Activated T-cell treated with anti-CD3 and anti-CD28 coated beads for 4 hours (primary cell): ENCODE measurements around the gene MED23.

Experiments used
- DNase-seq: peaks from one replicate; pipeline ENCODE4 v3.0.0-alpha.2; 2020

The MED23 gene, protein sequence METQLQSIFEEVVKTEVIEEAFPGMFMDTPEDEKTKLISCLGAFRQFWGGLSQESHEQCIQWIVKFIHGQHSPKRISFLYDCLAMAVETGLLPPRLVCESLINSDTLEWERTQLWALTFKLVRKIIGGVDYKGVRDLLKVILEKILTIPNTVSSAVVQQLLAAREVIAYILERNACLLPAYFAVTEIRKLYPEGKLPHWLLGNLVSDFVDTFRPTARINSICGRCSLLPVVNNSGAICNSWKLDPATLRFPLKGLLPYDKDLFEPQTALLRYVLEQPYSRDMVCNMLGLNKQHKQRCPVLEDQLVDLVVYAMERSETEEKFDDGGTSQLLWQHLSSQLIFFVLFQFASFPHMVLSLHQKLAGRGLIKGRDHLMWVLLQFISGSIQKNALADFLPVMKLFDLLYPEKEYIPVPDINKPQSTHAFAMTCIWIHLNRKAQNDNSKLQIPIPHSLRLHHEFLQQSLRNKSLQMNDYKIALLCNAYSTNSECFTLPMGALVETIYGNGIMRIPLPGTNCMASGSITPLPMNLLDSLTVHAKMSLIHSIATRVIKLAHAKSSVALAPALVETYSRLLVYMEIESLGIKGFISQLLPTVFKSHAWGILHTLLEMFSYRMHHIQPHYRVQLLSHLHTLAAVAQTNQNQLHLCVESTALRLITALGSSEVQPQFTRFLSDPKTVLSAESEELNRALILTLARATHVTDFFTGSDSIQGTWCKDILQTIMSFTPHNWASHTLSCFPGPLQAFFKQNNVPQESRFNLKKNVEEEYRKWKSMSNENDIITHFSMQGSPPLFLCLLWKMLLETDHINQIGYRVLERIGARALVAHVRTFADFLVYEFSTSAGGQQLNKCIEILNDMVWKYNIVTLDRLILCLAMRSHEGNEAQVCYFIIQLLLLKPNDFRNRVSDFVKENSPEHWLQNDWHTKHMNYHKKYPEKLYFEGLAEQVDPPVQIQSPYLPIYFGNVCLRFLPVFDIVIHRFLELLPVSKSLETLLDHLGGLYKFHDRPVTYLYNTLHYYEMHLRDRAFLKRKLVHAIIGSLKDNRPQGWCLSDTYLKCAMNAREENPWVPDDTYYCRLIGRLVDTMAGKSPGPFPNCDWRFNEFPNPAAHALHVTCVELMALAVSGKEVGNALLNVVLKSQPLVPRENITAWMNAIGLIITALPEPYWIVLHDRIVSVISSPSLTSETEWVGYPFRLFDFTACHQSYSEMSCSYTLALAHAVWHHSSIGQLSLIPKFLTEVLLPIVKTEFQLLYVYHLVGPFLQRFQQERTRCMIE (N-terminal part only)

DNA sequence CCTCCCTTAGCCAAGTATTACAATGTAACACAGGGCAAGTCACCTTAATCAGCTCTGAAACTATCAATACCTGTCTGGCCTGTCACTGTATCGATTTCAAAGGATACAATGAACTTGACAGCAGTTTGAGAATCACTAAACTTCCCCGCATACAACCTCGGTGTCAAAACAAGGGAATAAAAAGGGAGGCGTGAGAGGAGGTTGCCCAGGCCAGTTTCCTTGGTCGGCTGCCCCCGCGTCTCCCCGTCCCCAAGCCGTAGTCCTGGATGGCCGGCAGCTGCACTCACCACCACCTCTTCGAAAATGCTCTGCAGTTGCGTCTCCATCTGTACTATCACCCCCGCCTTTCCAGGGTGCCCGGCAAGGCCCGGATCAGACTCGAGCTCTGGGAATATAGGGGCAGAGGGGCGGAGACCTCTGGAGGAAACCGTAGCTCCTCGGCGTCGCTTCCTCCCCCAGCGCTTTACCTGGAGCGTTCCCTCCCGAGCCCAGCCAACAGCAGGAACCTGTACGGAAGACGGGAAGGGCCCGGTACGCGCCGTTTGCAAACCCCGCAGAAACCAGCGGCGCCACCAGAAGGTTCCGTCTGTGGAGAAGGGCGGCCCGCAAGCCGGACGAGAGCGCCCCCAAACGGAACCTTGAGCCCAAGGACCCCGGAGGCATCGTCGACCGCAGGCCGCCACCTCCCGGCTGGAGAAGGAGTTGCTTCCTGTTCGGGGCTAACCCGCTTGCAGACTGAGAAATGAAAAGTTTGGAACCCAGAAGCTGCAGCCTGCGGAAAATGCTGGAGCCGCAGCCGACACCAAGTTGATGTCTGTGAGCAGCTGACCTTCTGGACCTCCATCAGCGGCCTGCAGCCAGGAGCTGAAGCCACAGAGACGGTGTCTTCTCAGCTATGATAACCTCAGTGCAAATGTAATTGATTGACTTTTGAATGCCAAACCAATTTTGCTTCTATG is at the start of gene MED23:
Gene MED23, minus strand, starts transcription at position 519 of the 959 bp plus-strand sequence. Its CDS starts 193 bp downstream, at position 326.
- peak; percentile 95 for DNase-seq

DNA sequence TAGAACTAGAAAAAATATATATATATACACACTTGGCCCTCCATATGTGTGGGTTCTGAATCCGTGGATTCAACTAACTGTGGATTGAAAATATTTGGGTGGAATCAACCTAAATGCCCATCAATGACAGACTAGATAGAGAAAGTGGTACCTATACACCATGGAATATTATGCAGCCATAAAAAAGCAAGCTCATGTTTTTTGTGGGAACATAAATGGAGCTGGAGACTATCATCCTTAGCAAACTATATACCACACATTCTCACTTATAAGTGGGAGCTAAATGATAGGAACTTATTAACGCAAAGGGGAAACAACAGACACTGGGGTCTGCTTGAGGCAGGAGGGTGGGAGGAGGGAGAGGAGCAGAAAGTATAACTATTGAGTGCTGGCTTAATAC is 45.1 kb upstream of the MED23 start:
- no peak for DNase-seq

DNA sequence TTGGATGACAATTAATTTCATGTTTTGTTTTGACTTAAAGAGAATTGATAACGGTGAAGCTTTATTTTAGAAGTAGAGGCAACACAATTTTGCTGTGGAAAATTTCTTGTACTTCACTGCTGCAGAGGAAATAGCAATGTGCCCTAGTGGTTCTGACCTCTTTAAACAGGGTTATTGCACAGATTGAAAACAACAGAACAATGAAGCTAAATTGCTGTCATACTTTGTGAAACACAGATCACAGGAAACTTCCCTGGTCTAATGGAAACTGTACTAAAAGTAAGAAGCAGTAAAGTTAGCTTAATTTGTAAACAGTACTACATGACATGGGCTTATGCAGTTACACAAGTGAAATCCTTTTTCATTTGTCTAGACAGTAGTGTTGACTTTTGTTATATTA is 41.8 kb upstream of the MED23 start:
- no peak for DNase-seq

DNA sequence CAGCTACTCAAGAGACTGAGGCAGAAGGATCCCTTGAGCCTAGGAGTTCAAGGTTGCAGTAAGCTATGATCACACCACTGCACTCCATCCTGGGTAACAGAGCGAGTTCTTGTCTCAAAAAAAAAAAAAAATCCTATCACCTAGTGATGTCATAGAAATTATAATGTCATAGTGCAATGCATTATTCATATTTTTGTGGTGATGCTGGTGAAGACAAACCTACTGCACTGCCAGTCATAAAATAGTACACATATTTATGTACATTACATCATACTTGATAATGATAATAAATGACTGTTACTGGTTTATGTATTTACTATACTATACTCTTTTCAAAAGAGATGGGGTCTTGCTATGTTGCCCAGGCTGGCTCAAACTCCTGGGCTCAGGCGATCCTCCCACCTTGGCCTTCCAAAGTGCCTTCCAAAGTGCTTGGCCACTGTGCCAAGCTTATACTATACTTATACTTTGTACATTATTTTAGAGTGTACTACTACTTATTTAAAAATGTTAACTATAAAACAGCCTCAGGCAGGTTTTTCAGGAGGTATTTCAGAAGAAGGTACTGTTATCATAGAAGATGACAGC is 35.6 kb upstream of the MED23 start:
- DNase-seq, result no peak

DNA sequence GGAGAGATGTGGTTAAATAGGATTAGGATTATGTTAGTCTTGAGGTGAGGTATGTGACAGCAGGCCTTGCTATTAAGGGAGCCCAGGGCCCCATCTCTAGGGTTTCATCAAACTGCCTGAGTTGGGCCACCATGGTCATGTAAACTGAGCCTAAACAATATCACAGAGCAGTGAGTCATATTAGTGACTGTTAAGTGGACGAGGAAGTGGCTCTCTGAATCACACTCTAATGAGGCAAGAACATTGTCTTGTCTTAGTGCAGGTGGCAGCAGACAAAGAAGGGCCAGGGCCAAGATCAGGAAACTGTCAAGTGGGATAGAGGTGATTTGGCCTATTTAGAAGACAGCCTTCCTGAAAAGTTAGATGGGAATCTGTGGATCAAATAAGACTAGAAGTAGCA is 32.2 kb upstream of the MED23 start:
- DNase-seq, result no peak

DNA sequence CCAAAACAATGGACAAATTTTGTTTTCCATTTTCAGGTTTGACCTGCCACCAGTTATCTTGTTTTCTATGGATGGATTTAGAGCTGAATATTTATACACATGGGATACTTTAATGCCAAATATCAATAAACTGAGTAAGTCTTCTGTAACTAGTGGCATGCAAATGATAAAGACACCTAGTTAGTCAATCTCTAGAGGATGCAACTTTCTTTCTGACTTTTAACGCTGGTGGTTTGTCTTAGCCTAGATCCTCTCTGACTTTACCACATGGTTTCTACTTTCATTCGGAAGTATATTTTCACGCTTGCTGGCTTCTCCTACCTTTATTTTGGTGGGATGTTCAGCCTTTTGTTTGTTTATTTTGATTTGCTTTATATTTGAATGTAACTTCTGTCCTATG is 30.2 kb upstream of the MED23 start:
- DNase-seq, result no peak

DNA sequence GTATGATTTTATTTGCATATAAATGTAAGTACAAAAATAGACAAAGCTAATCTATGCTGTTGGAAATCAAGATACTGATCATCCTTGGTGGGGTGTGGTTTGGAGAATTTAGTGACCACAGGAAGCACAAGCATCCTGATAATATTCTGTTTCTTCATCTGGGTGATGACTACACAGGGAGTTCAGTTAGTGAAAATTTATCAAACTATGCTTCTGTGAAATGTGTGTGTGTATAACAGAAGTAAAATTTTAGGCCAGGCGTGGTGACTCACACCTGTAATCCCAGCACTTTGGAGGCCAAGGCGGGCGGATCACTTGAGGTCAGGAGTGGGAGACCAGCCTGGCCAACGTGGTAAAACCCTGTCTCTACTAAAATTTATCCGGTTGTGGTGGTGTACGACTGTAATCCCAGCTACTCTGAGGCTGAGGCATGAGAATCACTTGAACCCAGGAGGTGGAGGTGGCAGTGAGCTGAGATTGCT is 29.6 kb upstream of the MED23 start:
- DNase-seq, result no peak

DNA sequence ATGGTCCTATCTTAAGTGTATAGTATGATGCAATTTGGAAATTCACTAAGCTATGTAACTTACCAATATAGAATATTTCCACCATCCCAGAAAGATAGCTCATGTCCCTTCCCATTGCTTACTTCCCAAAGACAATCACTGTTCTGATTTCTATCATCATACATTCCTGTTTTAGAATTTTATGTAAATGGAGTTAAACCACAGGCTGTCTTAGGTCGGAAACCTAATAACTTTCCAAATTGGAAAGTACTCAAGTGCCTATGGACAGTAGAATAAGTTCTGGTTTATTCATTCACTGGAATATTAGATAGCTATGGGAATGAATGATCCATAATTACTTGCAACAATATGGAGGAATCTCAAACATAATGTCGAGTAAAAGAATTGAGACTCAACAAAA is 29.2 kb upstream of the MED23 start:
- no peak for DNase-seq

DNA sequence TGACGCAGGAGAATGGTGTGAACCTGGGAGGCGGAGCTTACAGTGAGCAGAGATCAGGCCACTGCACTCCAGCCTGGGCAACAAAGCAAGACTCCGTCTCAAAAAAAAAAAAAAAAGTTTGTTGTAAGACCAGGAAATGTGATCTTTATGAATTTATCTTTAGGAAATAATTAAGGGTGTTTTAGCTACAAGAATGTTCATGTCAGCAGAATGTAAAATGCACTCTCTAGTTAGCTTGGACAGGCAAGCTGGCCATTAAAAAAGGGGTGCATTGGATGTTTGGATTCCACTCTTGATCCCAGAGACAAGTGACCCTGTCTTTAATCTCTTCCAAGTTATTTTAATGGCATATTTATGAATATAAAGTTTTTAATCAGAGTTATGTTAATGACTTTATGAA is 28.6 kb upstream of the MED23 start:
- no peak for DNase-seq

DNA sequence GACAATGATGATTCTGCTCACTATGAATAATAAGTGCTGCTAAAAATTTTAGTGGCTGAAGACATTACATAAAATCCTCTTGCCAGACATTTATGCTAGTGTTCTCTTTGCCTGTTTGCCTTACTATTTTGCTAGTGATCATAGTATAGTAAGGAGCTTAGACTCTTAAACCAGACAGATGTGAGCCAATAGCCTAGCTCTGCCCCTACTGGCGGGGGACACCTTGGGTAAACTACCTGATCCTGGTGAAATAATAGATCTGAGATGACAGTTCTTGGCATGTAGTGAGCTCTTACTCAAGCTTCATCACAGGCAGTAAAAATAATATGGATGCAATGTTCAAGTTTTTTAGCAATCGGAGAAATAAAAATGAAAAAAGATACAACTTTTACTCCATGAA is 27.9 kb upstream of the MED23 start:
- no peak for DNase-seq

DNA sequence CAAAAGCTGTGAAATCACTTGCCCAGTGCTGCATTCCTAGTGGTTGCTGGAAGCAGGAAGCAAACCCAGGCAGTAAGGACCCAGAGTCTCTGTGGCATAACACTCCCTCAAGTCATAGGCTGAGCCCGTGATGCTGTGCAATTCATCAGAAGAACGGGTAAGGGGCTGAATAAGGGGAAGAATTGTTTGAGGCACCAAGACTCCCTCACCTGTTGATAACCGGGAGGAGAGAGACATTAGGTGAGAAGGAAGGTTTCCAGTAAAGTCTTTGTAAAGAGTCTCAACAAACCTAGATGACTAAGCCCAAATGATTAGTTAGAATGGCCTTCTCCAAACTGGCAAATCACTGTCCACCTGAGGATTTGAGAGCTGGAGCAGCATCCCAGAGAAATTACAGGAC is 27.3 kb upstream of the MED23 start:
- no peak for DNase-seq

DNA sequence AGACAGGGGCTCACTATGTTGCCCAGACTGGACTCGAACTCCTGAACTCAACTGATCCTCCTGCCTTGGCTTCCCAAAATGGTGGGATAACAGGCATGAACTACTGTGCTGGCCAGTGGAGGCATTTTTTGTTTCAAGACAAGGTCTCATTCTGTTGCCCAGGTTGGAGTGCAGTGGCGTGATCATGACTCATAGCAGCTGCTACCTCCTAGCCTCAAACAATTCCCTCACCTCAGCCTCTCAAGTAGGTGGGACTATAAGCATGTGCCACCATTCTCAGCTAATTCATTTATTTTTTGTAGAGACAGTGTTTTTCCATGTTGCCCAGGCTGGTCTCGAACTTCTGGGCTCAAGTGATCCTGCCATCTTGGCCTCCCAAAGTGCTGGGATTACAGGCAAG is 26.3 kb upstream of the MED23 start:
- DNase-seq, result no peak

DNA sequence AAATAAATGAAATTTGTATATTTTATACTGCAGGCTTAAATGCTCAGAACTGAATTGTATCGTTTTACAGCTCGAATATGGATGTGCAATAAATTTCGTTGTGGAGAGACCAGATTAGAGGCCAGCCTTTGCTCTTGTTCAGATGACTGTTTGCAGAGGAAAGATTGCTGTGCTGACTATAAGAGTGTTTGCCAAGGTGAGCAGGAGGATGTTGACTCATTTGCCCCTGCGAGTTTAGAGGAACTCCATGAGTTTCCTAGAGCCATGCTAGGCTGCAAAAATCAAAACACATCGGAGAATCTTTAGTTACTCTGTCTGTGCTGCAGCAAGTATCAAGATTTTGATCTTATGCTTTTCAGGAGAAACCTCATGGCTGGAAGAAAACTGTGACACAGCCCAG is 24.4 kb upstream of the MED23 start:
- DNase-seq, result no peak

DNA sequence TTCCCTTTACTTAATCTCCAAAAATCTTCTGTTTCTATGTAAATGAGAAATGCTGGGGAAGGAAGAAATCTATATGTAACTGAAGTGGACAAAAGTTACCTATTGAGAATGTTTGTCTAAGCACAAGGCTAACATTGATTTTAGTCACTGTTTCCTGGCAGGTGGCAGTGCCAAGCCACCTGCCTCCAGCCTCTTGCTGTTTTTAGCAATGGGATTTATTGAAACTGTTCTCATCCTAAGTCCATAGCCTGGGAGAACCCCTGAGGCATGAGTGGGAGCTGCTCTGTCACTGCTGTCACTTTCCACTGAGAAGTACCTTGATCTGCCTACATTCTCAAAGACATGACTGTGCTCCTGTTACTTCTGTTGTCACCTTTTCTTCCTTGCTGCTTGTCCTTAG is 23.7 kb upstream of the MED23 start:
- no peak for DNase-seq

DNA sequence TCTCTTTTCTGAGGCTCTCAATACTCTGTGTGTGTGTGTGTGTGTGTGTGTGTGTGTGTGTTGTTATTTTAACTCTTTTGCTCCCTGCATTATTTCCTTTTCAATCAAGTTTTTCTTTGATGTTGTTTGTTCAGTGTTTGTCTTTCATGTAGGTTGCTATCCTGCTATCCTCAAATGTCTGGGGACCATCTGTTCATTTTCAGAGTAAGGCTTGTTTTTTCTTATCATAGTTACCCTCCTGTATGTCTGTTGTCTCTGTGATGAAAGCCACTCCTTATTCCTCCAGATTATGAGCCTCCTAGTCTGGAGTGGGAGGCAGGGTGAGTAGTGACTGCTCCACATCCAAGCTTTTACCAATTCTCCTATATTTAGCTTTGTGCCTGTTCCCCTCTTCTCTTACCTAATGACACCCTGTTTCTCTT is 18.2 kb upstream of the MED23 start:
- no peak for DNase-seq

DNA sequence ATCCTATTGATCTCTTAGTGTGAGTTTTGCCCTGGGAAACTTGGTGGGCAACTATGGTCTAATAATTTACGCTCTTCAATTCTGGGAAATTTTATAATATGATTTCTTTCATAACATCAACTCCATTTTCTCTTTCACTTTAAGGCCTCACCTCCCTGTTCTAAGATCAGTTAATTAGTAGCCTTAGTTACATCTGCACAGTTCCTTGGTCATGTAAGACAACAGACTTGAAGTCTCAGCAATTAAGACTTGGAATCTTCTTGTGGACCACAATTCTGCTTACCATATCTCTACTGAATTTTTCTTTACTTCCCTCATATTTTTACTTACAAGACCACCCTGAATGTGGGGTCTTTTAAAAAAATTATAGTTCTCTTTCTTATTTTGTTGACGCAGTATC is 17.8 kb upstream of the MED23 start:
- no peak for DNase-seq

DNA sequence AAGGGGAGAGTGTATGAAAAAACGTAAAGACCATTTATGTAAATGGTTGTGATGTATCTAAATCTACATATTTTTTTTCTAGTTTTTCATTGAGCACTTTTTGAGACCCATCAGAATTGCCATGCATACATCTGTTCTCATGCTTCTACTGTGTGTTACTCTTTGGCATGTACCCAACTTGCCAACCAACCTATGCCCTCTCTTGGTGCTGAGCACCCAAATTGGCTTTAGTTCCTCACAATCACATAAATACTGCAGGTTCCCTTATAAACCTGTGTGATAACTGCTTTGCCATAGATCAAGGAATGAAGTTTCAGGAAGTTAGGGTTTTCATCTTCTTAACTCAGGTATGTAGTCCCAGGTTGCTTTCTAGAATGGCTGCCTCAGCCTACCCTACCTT is 16.9 kb upstream of the MED23 start:
- DNase-seq, result no peak

DNA sequence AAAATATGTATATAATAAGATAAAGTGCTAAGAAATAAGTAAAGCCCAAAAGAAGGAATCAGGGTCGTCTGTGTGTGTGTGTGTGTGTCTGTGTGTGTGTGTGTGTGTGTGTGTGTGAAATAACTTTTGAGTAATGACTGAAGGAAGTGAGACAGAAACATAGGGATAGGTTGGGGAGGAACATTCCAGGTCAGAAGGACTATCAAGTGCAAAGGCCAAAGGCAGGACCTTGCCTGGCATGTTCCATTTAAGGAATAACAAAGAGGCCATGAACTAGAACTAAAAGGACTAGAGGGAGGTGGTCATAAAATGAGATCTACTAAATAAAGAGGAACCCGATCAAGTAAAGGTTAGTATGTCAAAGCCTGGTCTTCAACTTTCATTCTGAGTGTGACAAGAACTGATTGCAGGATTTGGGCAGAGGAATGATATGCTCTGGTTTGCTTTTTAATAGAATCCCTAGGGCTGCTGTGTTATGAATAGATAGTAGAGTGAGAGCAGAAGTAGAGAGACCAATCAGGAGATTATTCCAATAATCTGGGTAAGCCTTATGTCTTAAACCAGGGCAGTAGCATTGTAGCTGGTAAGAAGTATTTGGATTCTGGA is 15.9 kb upstream of the MED23 start:
- no peak for DNase-seq

DNA sequence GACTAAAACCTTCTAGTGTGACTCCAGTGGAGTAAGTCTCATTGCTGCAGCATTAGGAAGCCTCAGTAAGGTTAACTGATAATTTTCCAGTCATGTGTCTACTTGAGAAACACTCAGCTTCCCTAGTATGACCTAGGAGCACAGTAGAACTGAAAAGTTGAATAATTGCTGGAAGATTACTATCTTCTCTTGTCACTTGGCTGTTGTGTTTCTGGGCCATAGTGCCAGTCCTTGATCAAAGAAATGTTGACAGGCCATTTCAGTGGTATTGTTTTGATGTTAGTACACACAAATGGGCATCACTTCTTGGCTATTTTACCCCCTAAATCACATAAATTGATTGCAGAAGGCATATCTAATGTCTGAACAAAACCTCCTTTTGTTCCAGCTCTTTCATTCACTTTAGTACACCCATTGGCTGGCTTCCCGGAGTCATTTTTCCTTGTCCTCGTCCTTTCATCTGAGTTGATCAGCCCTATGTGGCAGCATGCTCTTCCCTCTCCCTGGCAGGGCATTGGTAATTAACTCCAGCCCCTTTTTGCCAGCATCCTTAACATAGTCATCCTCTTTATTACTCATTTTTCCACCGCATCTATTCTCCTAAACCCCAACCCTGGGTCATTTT is 15.1 kb upstream of the MED23 start:
- no peak for DNase-seq

DNA sequence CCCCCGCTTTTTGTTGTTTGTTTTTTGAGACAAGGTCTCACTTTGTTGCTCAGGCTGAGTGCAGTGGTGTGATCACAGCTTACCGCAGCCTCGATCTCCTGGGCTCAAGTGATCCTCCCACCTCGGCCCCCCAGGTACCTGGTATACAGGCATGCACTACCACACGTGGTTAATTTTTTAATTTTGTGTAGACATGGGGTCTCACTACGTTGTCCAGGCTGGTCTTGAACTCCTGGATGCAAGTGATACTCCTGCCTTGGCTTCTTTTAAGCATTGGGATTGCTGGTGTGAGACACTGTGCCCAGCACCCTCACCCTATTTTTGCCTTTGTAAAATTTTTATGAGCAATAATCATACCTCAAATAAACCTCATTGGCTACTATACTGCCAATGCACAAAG is 14.5 kb upstream of the MED23 start:
- no peak for DNase-seq

DNA sequence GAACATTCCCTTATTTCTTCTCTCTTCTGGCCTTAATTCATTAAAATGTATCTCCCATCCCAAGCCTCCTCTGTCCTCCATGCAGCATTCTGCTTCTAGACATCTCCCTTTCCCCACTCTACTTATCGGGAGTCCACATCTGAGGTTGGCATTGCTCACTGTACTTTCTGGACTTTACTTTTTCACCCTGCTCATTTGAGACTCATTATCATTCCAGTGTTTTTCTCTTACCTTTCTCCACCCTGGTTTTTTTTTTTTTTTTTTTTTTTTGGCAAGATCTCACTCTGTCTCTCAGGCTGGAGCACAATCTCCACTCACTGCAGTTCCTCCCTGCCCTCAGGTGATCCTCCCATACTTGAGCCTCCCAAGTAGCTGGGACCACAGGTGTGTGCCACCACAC is 13.5 kb upstream of the MED23 start:
- no peak for DNase-seq
